Left lung (tissue), 10 donors: ENCODE measurements around the gene SLC30A3. TPM values are rescaled to one million over a fixed set of nuclear protein-coding genes. Genes with fewer than 3 reads are reported as not detected.

Experiments
- ATAC-seq: fragments of 200-7000 bp; cut with Tn5 transposase; one replicate; pipeline ENCODE4 v1.9.1; 2020; ENCODE audit warnings: moderate library complexity
- DNase-seq, 4 donors: peaks; one replicate each; pipeline ENCODE4 v3.0.0-alpha.2; 2013 to 2020
- H3K27ac ChIP-seq, 2 donors: fragments of 200-600 bp; sonication (generic) in 1 of 2; one replicate each; pipeline versions ENCODE4 v1.5.0 to v1.8.0; 2020 to 2021
- H3K27me3 ChIP-seq, 2 donors: fragments of 200-600 bp; sonication (generic) in 1 of 2; one replicate each; pipeline versions ENCODE4 v1.5.0 to v1.8.0; 2020 to 2021
- H3K36me3 ChIP-seq, 2 donors: fragments of 200-600 bp; sonication (generic) in 1 of 2; one replicate each; pipeline versions ENCODE4 v1.5.0 to v1.8.0; 2020 to 2021
- H3K4me1 ChIP-seq, 2 donors: fragments of 200-600 bp; one replicate each; pipeline ENCODE4 v1.8.0; 2021
- H3K4me3 ChIP-seq, 2 donors: fragments of 200-600 bp; sonication (generic) in 1 of 2; one replicate each; pipeline versions ENCODE4 v1.5.0 to v1.8.0; 2020 to 2021; ENCODE audit warnings: mild to moderate bottlenecking in 1 of 2
- H3K9me3 ChIP-seq, 2 donors: fragments of 200-600 bp; sonication (generic) in 1 of 2; one replicate each; pipeline versions ENCODE4 v1.5.0 to v1.8.0; 2020 to 2021
- CTCF ChIP-seq, 2 donors: fragments of 200-600 bp; sonication (generic) in 1 of 2; IDR thresholded peaks; one replicate each; pipeline versions ENCODE4 v1.5.0 to v1.8.0; 2021; ENCODE audit warnings: antibody characterized with exemption in 2 of 2
- intact Hi-C, 2 donors: fragments of 100-400 bp; cut with DNase I; formaldehyde crosslinking; loops; one replicate each; pipeline versions ENCODE4 v1.11.2 to v1.14.2; 2022
- polyA plus RNA-seq, 6 donors: library from polyadenylated mRNA; unstranded; fragments of 120-200 nt; gene quantifications; one replicate each; pipeline ENCODE4 v1.2.1, GENCODE V29; 2013; ENCODE audit not compliant: insufficient read length in 6 of 6
- total RNA-seq, 2 donors: library from RNA; stranded (reverse); fragmentation: NEBNext Ultra II Directional; extraction: Animal tissue kit (Norgen Biotek cat#: 25700); gene quantifications; one replicate each; pipeline ENCODE4 v1.2.1, GENCODE V29; 2021
- donor health status: DM: no; HTN: yes; CAD: no.
- donor health status: DM: no; HTN: no; CAD: no.

The SLC30A3 gene
- total and polyA plus RNA-seq, 8 donors: 0.26 to 0.69 (median 0.48) TPM

- H3K27me3 ChIP-seq: no peaks in the 10 kb centered on the region
- TF ChIP-seq CTCF (IDR thresholded peaks at IDR 0.05): no peak
- peaks cover 0 to 22% of the 10 kb centered on the region in 2 donors for H3K4me1 ChIP-seq
- peak; percentile 10 for ATAC-seq
- peak in 2 of 4 donors; percentile 15 to 16 for DNase-seq
- H3K27ac ChIP-seq: peak overlapping the region; percentile 99
- intact Hi-C loops: no loop called here
- no peaks in the 10 kb centered on the region for H3K9me3 ChIP-seq
- H3K36me3 ChIP-seq: peaks cover 0 to 47% of the 10 kb centered on the region in 2 donors
- H3K4me3 ChIP-seq: peak overlapping the region; percentile 62 to 94
Measured at GRCh38 chr2:27211241-27211942, 51.5 kb downstream of the SLC30A3 start.

- intact Hi-C loops: loop anchor here in 1 of 2 donors (10.0 kb wide), 1 partner anchor 115 kb away; no protein-coding TSS in a partner anchor
- Histone ChIP-seq H3K4me1 (peaks cover 0 to 21% of the 10 kb centered on the region in 2 donors), H3K36me3 (peaks cover 0 to 54% of the 10 kb centered on the region in 2 donors), H3K27me3 (no peaks in the 10 kb centered on the region), H3K4me3 (no peak overlapping the region), H3K9me3 (no peaks in the 10 kb centered on the region), H3K27ac (no peak overlapping the region)
- ATAC-seq (no peak), DNase-seq (peak in 1 of 4 donors; percentile 8)
- TF ChIP-seq CTCF (IDR thresholded peaks at IDR 0.05): no peak
Measured at GRCh38 chr2:27209621-27210401, 53.0 kb downstream of the SLC30A3 start.

- no peak for TF ChIP-seq CTCF (IDR thresholded peaks at IDR 0.05)
- intact Hi-C loops: loop anchor here in 1 of 2 donors (10.0 kb wide), 1 partner anchor 114 kb away; no protein-coding TSS in a partner anchor
- H3K9me3 ChIP-seq: no peaks in the 10 kb centered on the region
- peaks cover 0 to 16% of the 10 kb centered on the region in 2 donors for H3K4me1 ChIP-seq
- no peak for ATAC-seq
- H3K36me3 ChIP-seq: peaks cover 0 to 63% of the 10 kb centered on the region in 2 donors
- H3K27me3 ChIP-seq: no peaks in the 10 kb centered on the region
- H3K27ac ChIP-seq: no peak overlapping the region
- no peak for DNase-seq
- H3K4me3 ChIP-seq: no peak overlapping the region
Measured at GRCh38 chr2:27208486-27209050, 54.3 kb downstream of the SLC30A3 start.

- peaks cover 0 to 6% of the 10 kb centered on the region in 2 donors for H3K4me1 ChIP-seq
- no peak for TF ChIP-seq CTCF (IDR thresholded peaks at IDR 0.05)
- H3K36me3 ChIP-seq: peaks cover 0 to 83% of the 10 kb centered on the region in 2 donors
- ATAC-seq: no peak
- H3K27me3 ChIP-seq: no peaks in the 10 kb centered on the region
- intact Hi-C loops: loop anchor here in 1 of 2 donors (10.0 kb wide), 1 partner anchor 112 kb away; no protein-coding TSS in a partner anchor
- DNase-seq: no peak
- H3K4me3 ChIP-seq: no peak overlapping the region
- no peaks in the 10 kb centered on the region for H3K9me3 ChIP-seq
- H3K27ac ChIP-seq: no peak overlapping the region
Measured at GRCh38 chr2:27206346-27206745, 56.5 kb downstream of the SLC30A3 start.
